Measurements from ENCODE around the gene SCLY. TPM values are rescaled to one million over a fixed set of nuclear protein-coding genes. Genes with fewer than 3 reads are reported as not detected.

The SCLY gene
- total RNA-seq, 2 experiments from 2014 or later: 59.2 to 60.5 TPM

DNA sequence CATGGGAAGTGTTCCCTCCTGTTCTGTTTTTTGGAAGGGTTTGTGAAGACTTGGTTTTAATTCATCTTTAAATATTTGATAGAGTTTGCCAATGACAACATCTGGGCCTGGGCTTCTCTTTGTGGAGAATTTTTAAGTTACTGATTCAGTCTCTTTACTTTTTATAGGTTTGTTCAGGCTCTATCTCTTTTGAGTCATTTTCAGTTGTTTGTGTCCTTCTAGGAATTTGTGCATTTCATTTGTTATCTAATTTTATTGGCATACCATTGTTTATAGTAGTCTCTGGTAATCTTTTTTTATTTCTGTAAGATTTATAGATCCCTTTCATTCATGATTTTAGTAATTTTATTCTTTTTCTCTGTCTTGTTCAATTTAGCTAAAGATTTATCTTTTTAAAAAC, 14.6 kb downstream of the SCLY start:
- DNase-seq: no peak
- CTCF ChIA-PET: interaction anchor here (0.6 kb wide), 1 partner anchor 554 kb away, joined by 3 read pairs; no protein-coding TSS in a partner anchor
- H3K4me1 Mint-ChIP-seq: no peaks in the 10 kb centered on the region
- H3K4me3 Mint-ChIP-seq: no peak overlapping the region
- ATAC-seq: no peak
- POLR2A ChIA-PET: no interaction called here
- intact Hi-C loops (cut with DNase I, micrococcal nuclease): no loop called here
- H3K27ac Mint-ChIP-seq: no peak overlapping the region
- H3K27me3 Mint-ChIP-seq: no peaks in the 10 kb centered on the region
- H3K9me3 Mint-ChIP-seq (ENCODE audit: low read depth): peaks cover 3% of the 10 kb centered on the region
- H3K36me3 Mint-ChIP-seq (ENCODE audit: low read depth): peaks cover 69% of the 10 kb centered on the region

DNA sequence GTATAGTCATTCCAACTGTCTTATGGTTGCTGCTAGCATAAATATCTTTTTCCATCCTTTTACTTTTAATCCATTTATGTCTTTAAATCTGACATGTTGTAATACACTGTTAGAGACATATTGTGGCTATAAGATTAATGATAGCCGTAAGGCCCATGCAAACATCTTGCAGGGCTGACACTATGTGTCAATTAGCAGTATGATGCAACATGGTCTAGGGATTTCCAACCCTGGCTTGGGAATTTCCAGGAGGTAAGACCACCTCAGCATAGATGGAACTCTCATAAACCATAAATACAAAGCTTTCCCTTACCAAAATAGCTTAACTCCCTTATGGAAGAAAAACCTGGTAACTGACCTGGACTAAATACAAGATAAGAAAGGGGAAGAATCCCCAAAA, 16.5 kb downstream of the SCLY start:
- Mint-ChIP-seq H3K27me3 (no peaks in the 10 kb centered on the region), H3K9me3 (ENCODE audit: low read depth) (peaks cover 2% of the 10 kb centered on the region), H3K36me3 (ENCODE audit: low read depth) (peaks cover 77% of the 10 kb centered on the region), H3K4me1 (no peaks in the 10 kb centered on the region), H3K27ac (no peak overlapping the region), H3K4me3 (no peak overlapping the region)
- DNase-seq: no peak
- intact Hi-C loops (cut with DNase I, micrococcal nuclease): no loop called here
- ChIA-PET CTCF (interaction anchor here (1.0 kb wide), 1 partner anchor 9 kb away, joined by 4 read pairs; no protein-coding TSS in a partner anchor), POLR2A (no interaction called here)
- no peak for ATAC-seq

DNA sequence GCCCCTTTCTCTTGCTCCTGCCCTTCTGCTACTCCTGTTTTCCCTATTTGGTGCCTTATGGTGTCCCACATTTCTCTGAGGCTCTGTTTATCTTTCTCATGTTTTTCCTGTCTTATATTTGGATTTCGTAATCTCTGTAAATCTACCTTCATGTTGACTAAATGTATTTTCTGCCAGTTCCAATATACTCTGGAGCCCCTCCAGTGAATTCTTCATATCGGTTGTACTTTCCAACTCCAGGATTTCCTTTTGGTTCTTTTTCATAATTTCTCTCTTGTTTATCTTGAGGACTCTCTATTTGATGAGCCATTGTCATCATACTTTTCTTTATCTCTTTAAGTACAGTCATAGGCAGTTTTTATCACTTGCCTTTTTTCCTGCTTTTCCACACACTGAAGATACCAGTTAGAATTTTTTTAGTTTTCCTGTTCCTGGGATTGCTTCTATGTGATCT, 19.1 kb downstream of the SCLY start:
- intact Hi-C loops (cut with DNase I, micrococcal nuclease): no loop called here
- CTCF ChIA-PET: no interaction called here
- Mint-ChIP-seq H3K4me3 (no peak overlapping the region), H3K27me3 (no peaks in the 10 kb centered on the region), H3K9me3 (ENCODE audit: low read depth) (no peaks in the 10 kb centered on the region), H3K36me3 (ENCODE audit: low read depth) (peaks cover 76% of the 10 kb centered on the region), H3K4me1 (no peaks in the 10 kb centered on the region), H3K27ac (no peak overlapping the region)
- POLR2A ChIA-PET: no interaction called here
- DNase-seq: no peak
- no peak for ATAC-seq

DNA sequence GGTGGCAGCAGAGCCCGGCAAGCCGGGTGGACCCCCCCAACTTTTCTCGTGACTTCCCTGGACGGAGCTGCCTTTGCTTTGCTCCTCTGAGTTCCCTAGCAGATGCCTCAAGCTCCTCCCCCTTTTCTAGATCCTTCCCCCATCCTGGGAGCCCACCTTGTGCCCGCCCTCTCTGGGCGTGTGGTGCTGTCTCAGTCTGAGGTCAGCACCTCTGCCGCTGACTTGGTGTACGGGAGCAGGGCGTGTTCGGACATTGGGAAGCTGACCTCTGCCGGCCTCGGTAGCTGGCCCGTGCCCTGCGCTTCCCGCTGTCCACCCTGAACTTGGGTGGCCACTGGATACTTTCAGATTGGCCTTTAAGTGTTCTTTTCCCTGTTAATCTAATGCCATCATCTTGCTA, 19.7 kb downstream of the SCLY start:
- ChIA-PET CTCF (interaction anchor here (0.6 kb wide), 1 partner anchor 80 kb away, joined by 4 read pairs; no protein-coding TSS in a partner anchor), POLR2A (no interaction called here)
- DNase-seq (no peak), ATAC-seq (no peak)
- no peaks in the 10 kb centered on the region for H3K27me3 Mint-ChIP-seq
- H3K4me1 Mint-ChIP-seq: no peaks in the 10 kb centered on the region
- intact Hi-C loops (cut with DNase I, micrococcal nuclease): no loop called here
- H3K27ac Mint-ChIP-seq: no peak overlapping the region
- no peaks in the 10 kb centered on the region for H3K9me3 Mint-ChIP-seq (ENCODE audit: low read depth)
- peaks cover 75% of the 10 kb centered on the region for H3K36me3 Mint-ChIP-seq (ENCODE audit: low read depth)
- H3K4me3 Mint-ChIP-seq: no peak overlapping the region

DNA sequence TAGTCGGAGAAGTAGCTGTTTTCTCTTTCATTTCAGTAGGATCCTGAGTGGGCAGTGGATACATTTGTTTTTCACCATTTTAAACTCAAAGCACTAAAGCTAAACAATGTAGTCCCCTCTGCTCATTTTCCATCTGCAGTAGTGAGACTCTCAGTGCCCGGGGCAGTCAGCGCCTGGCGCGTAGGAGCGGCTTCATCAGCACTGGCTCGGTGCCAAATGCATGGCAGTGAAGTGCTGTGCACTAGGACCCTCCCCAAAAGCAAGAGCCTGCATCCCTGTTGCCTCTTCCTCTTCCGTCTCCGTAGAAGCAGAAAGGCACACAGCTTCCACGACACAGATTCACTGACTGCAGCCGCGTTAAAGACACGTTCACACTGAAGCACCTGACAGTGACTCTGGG, 20.3 kb downstream of the SCLY start:
- intact Hi-C loops (cut with DNase I, micrococcal nuclease): no loop called here
- H3K27me3 Mint-ChIP-seq: no peaks in the 10 kb centered on the region
- H3K27ac Mint-ChIP-seq: no peak overlapping the region
- H3K4me3 Mint-ChIP-seq: no peak overlapping the region
- ATAC-seq: no peak
- POLR2A ChIA-PET: no interaction called here
- no peak for DNase-seq
- CTCF ChIA-PET: no interaction called here
- H3K36me3 Mint-ChIP-seq (ENCODE audit: low read depth): peaks cover 76% of the 10 kb centered on the region
- H3K9me3 Mint-ChIP-seq (ENCODE audit: low read depth): no peaks in the 10 kb centered on the region
- H3K4me1 Mint-ChIP-seq: no peaks in the 10 kb centered on the region

DNA sequence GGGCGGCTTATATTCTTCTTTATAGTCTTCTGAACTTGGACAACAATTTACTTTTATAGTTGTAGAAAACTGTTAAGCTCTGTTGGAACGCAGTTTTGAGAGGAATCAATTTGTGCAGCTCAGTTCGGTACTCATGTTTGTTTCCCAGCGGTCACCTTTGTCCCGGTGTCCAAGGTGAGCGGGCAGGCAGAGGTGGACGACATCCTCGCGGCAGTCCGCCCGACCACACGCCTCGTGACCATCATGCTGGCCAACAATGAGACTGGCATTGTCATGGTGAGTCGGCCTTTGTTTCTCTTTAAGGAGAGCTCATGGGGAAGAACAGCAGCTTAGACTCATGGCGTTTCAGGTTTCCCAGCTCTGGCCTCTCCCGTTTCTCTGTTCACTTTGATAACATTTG, 20.8 kb downstream of the SCLY start:
- ATAC-seq: no peak
- Mint-ChIP-seq H3K27ac (no peak overlapping the region), H3K9me3 (ENCODE audit: low read depth) (no peaks in the 10 kb centered on the region), H3K27me3 (no peaks in the 10 kb centered on the region), H3K4me3 (no peak overlapping the region), H3K36me3 (ENCODE audit: low read depth) (peaks cover 74% of the 10 kb centered on the region), H3K4me1 (no peaks in the 10 kb centered on the region)
- ChIA-PET CTCF (no interaction called here), POLR2A (no interaction called here)
- intact Hi-C loops (cut with DNase I, micrococcal nuclease): no loop called here
- DNase-seq: no peak

DNA sequence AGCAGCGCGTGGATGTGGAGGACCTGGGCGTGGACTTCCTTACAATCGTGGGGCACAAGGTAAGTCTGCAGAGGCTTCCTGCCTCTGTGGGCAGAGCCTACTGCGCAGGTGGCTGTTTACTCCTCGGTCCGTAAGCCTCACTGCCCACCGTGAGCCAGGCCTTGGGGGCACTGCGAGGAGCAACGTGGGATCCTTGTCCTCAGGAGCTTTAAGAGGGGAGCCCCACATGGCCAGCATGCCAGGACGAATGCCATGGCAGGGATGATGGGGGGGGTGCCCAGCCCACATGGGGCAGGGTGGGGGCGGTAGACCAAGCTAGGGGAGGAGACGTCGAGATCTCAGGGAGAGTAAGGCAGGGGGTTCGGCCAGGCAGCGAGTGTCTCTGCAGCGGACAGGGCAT, 21.4 kb downstream of the SCLY start:
- Mint-ChIP-seq H3K27me3 (no peaks in the 10 kb centered on the region), H3K27ac (no peak overlapping the region), H3K4me3 (no peak overlapping the region), H3K36me3 (ENCODE audit: low read depth) (peaks cover 74% of the 10 kb centered on the region), H3K9me3 (ENCODE audit: low read depth) (no peaks in the 10 kb centered on the region), H3K4me1 (no peaks in the 10 kb centered on the region)
- ATAC-seq: no peak
- DNase-seq: no peak
- ChIA-PET CTCF (no interaction called here), POLR2A (no interaction called here)
- intact Hi-C loops (cut with DNase I, micrococcal nuclease): no loop called here

DNA sequence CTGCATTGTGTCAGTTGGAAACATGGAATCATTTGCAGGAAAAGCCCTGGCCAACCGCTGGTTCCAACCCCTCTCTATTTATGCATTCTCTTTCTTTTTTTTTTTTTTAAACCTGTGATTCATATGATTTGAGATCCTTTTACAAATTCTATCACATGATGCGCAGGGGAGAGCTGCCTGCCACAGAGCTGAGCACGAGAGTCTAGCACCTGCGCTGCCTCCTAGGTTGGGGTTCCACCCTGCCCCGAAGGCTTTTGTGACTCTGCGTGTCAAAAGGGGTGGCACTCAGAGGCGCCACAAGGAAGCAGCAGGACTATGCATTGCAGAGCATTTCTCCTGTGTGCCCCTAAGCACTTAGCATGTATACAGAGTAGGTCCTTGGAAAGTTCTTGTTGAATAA, 22.0 kb downstream of the SCLY start:
- Mint-ChIP-seq H3K9me3 (ENCODE audit: low read depth) (no peaks in the 10 kb centered on the region), H3K27me3 (no peaks in the 10 kb centered on the region), H3K36me3 (ENCODE audit: low read depth) (peaks cover 74% of the 10 kb centered on the region), H3K4me3 (no peak overlapping the region), H3K4me1 (no peaks in the 10 kb centered on the region), H3K27ac (no peak overlapping the region)
- DNase-seq: no peak
- ChIA-PET POLR2A (no interaction called here), CTCF (no interaction called here)
- intact Hi-C loops (cut with DNase I, micrococcal nuclease): no loop called here
- ATAC-seq: no peak

DNA sequence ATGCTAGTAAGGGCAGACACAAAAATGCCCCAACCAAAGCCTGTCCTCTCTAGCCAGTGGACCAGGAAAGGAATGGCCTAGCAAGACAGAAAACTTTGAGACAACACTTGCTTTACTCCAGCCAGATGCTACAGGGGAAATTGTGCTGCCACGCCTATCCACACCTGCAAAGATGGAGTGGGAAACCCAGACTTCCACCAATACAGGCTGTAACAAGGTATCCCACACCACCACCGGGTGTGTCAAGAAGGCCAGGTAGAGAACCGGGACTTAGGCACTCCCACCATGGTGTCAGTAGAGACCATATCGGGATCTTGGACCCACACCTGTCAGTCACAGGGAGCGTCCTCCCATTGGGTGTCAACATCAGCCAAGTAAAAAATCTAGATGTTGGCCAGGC, 23.1 kb downstream of the SCLY start:
- Mint-ChIP-seq H3K4me3 (no peak overlapping the region), H3K4me1 (no peaks in the 10 kb centered on the region), H3K36me3 (ENCODE audit: low read depth) (peaks cover 74% of the 10 kb centered on the region), H3K27ac (no peak overlapping the region), H3K27me3 (no peaks in the 10 kb centered on the region), H3K9me3 (ENCODE audit: low read depth) (no peaks in the 10 kb centered on the region)
- ChIA-PET POLR2A (no interaction called here), CTCF (no interaction called here)
- intact Hi-C loops (cut with DNase I, micrococcal nuclease): no loop called here
- ATAC-seq (no peak), DNase-seq (no peak)

DNA sequence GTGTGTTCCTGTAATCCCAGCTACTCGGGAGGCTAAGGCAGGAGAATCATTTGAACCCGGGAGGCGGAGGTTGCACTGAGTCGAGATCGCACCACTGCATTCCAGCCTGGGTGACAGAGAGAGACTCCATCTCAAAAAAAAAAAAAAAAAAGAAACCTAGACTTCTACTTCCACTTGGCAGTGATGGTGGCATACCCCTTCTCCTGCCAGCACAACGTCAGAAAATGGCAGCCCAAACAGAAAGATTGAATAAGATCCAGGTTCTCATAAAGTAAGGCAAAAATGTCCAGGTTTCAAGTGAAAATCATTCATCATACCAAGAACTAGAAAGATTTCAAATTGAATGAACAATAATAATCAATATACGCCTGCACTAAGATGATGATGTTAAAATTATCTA, 24.0 kb downstream of the SCLY start:
- no peaks in the 10 kb centered on the region for H3K9me3 Mint-ChIP-seq (ENCODE audit: low read depth)
- H3K4me3 Mint-ChIP-seq: no peak overlapping the region
- H3K27me3 Mint-ChIP-seq: no peaks in the 10 kb centered on the region
- DNase-seq (no peak), ATAC-seq (no peak)
- H3K27ac Mint-ChIP-seq: peak overlapping the region; percentile 74
- peaks cover 72% of the 10 kb centered on the region for H3K36me3 Mint-ChIP-seq (ENCODE audit: low read depth)
- H3K4me1 Mint-ChIP-seq: no peaks in the 10 kb centered on the region
- ChIA-PET CTCF (no interaction called here), POLR2A (no interaction called here)
- intact Hi-C loops (cut with DNase I, micrococcal nuclease): no loop called here

DNA sequence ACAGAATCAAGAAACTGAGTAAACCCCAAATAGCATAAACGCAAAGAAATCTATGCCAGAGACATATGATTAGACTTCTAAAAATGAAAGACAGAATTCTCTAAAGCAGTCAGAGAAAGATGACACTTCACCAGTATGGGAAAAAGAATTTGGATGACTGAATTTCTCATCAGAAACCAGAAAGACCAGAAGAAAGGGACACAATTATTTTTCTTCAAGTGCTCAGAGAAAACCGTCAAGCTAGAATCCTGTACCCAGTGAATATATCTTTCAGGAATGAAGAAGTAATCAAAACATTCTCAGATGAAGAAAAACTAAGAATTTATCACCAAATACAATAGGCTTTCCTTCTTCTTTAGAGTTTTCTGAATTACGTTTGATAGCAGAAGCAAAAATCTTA, 25.1 kb downstream of the SCLY start:
- Mint-ChIP-seq H3K36me3 (ENCODE audit: low read depth) (peaks cover 67% of the 10 kb centered on the region), H3K27ac (no peak overlapping the region), H3K4me1 (no peaks in the 10 kb centered on the region), H3K4me3 (no peak overlapping the region), H3K9me3 (ENCODE audit: low read depth) (no peaks in the 10 kb centered on the region), H3K27me3 (no peaks in the 10 kb centered on the region)
- CTCF ChIA-PET: interaction anchor here (0.9 kb wide), 1 partner anchor 46 kb away, joined by 3 read pairs; no protein-coding TSS in a partner anchor
- ATAC-seq (no peak), DNase-seq (no peak)
- POLR2A ChIA-PET: interaction anchor here (0.7 kb wide), 1 partner anchor 490 kb away, joined by 3 read pairs; no protein-coding TSS in a partner anchor
- intact Hi-C loops (cut with DNase I, micrococcal nuclease): no loop called here

DNA sequence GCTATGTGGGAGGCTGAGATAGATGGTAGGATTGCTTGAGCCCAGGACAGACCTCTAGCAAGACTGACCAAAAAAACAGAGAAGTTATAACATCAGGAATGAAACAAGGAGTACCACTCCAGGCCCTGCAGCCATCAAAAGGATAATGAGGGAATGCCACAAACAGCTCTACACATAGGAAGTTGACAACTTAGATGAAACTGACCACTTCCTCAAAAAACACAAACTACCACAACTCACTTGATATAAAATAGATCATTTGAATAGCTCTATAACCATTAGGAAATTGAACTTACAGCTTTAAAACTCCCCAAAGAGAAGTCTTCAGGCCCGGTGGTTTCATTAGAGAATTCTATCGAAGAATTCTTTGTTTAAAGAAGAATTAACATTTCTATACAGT, 26.4 kb downstream of the SCLY start:
- Mint-ChIP-seq H3K4me3 (no peak overlapping the region), H3K4me1 (no peaks in the 10 kb centered on the region), H3K9me3 (ENCODE audit: low read depth) (no peaks in the 10 kb centered on the region), H3K27ac (no peak overlapping the region), H3K36me3 (ENCODE audit: low read depth) (peaks cover 55% of the 10 kb centered on the region), H3K27me3 (no peaks in the 10 kb centered on the region)
- no peak for DNase-seq
- CTCF ChIA-PET: interaction anchor here (1.2 kb wide), 1 partner anchor 12 kb away, joined by 6 read pairs; no protein-coding TSS in a partner anchor
- POLR2A ChIA-PET: no interaction called here
- intact Hi-C loops (cut with DNase I, micrococcal nuclease): no loop called here
- no peak for ATAC-seq

DNA sequence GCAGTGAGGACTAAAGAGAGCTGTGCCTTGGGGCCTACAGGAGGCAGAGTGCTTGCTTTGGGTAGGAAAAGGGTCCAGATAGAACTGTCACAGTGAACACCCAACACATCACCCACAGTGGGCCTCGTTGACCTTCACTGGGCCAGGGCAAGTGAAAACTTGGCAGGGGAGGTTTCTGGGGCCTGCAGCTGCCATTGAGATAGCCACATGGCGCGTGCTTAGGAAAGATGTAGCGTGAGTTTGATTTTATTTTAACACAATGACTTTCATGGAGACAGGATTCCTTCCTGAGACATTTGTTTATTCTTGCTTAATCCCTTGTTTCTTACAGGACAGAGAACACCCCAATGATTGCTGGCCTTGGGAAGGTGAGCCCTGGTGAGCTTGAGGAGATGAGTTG, 30.1 kb downstream of the SCLY start:
- no peaks in the 10 kb centered on the region for H3K4me1 Mint-ChIP-seq
- POLR2A ChIA-PET: interaction anchor here (0.6 kb wide), 1 partner anchor 21 kb away, joined by 3 read pairs; no protein-coding TSS in a partner anchor
- no peak for DNase-seq
- peaks cover 37% of the 10 kb centered on the region for H3K36me3 Mint-ChIP-seq (ENCODE audit: low read depth)
- H3K9me3 Mint-ChIP-seq (ENCODE audit: low read depth): no peaks in the 10 kb centered on the region
- no peak overlapping the region for H3K4me3 Mint-ChIP-seq
- intact Hi-C loops (cut with DNase I, micrococcal nuclease): no loop called here
- no peak for ATAC-seq
- no peaks in the 10 kb centered on the region for H3K27me3 Mint-ChIP-seq
- no peak overlapping the region for H3K27ac Mint-ChIP-seq
- CTCF ChIA-PET: interaction anchor here (0.6 kb wide), 1 partner anchor 137 kb away, joined by 3 read pairs; no protein-coding TSS in a partner anchor
